ENCODE data around the gene PLXDC2.
A peak's percentile ranks its signal among the peaks of the same experiment; 100 is the strongest.

The PLXDC2 gene

GRCh38 chr10:19825700-19826099 is 9.5 kb downstream of the PLXDC2 start:
- TF ChIP-seq, protein P1, sequence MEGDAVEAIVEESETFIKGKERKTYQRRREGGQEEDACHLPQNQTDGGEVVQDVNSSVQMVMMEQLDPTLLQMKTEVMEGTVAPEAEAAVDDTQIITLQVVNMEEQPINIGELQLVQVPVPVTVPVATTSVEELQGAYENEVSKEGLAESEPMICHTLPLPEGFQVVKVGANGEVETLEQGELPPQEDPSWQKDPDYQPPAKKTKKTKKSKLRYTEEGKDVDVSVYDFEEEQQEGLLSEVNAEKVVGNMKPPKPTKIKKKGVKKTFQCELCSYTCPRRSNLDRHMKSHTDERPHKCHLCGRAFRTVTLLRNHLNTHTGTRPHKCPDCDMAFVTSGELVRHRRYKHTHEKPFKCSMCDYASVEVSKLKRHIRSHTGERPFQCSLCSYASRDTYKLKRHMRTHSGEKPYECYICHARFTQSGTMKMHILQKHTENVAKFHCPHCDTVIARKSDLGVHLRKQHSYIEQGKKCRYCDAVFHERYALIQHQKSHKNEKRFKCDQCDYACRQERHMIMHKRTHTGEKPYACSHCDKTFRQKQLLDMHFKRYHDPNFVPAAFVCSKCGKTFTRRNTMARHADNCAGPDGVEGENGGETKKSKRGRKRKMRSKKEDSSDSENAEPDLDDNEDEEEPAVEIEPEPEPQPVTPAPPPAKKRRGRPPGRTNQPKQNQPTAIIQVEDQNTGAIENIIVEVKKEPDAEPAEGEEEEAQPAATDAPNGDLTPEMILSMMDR (conservative IDR thresholded peaks at IDR 0.05; ENCODE audit: low read depth, low read length): no peak
- DNase-seq (ENCODE audit: low read depth): no peak
- no peak overlapping the region for H3K4me3 ChIP-seq (ENCODE audit: low read length)

GRCh38 chr10:19826712-19827111 is 10.5 kb downstream of the PLXDC2 start:
- DNase-seq (ENCODE audit: low read depth): no peak
- no peak overlapping the region for H3K4me3 ChIP-seq (ENCODE audit: low read length)
- TF ChIP-seq, protein P1 (conservative IDR thresholded peaks at IDR 0.05; ENCODE audit: low read depth, low read length): no peak

GRCh38 chr10:19828278-19829049 is 12.2 kb downstream of the PLXDC2 start:
- TF ChIP-seq, protein P1 (conservative IDR thresholded peaks at IDR 0.05; ENCODE audit: low read depth, low read length): no peak
- DNase-seq (ENCODE audit: low read depth): no peak
- no peak overlapping the region for H3K4me3 ChIP-seq (ENCODE audit: low read length)

DNA sequence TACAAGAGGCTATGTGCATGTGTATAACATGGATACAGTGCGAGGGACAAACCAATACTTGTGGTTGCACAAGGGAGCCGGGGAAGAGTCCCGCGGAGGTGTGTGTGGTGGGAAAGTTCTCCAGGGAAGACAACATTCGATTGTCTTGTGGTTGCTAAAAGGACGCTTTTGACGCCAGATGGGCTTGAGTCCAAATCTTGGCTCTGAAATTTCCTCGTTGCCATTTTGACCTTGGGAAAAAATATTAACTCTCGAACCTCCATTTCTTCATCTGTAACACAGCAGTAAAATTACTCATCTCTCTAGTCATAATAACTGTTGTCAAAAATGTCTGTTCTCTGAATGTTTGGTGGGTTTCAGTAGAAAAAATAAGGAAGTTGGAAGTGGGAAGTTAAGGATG is 16.5 kb downstream of the PLXDC2 start:
- TF ChIP-seq, protein P1 (conservative IDR thresholded peaks at IDR 0.05; ENCODE audit: low read depth, low read length): no peak
- H3K4me3 ChIP-seq (ENCODE audit: low read length): no peak overlapping the region
- no peak for DNase-seq (ENCODE audit: low read depth)

DNA sequence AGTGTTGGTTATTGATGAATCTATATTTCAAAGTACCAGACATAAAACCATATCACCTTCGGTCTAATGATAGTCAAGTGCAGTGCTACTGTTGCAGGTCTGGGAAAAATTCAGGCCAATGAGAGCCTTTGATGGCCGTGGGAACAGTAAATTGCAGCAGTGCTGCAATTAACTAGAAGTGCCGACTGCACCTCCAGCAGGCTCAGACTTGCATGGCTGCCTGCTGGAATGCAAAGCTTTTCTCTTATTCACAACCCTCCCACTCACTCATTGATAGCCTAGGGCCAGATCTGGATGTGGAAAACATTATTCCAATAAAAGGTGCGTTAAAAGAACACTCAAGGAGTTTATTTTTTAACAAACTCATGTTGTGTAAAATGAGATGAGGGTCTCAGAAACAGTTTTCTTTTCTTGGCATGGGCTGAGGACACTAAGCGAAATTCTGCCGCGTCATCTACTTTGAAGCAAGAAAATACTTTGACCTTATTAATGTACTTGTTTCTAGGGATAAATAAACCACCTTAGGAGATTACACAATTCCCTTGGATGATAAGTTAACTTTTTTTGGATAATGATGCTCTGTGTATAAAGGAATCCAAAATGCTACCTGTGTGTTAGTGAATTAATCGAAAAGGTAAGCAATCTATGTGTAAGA is 17.1 kb downstream of the PLXDC2 start:
- TF ChIP-seq, protein P1 (conservative IDR thresholded peaks at IDR 0.05; ENCODE audit: low read depth, low read length): peak; percentile 16
- no peak overlapping the region for H3K4me3 ChIP-seq (ENCODE audit: low read length)
- DNase-seq (ENCODE audit: low read depth): no peak

- DNase-seq (ENCODE audit: low read depth): no peak
- no peak overlapping the region for H3K4me3 ChIP-seq (ENCODE audit: low read length)
- TF ChIP-seq, protein P1 (conservative IDR thresholded peaks at IDR 0.05; ENCODE audit: low read depth, low read length): no peak
Observed at GRCh38 chr10:19835952-19836351, 19.7 kb downstream of the PLXDC2 start.

DNA sequence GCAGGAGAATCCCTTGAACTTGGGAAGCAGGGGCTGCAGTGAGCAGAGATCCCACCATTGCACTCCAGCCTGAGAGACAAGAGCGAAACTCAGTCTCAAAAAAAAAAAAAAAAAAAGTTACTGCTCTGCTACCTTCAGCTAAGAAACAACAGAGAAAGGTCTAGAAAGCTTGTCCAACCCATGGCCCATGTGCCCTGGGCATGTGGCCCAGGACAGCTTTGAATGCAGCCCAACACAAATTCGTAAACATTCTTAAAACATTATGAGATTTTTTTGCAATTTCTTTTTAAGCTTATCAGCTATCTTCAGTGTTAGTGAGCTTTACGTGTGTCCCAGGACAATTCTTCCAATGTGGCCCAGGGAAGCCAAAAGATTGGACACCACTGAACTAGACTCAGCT is 22.9 kb downstream of the PLXDC2 start:
- no peak overlapping the region for H3K4me3 ChIP-seq (ENCODE audit: low read length)
- DNase-seq (ENCODE audit: low read depth): no peak
- TF ChIP-seq, protein P1 (conservative IDR thresholded peaks at IDR 0.05; ENCODE audit: low read depth, low read length): no peak
